H1 (cell line): ENCODE data around the gene SNRNP70. TPM values are rescaled to one million over a fixed set of nuclear protein-coding genes. Genes with fewer than 3 reads are reported as not detected.

Source experiments
- CTCF ChIA-PET: fragments of 300-600 bp; sonication (Branson Sonifier 250); formaldehyde crosslinking; loops from one replicate; lab custom pipeline; 2021; ENCODE audit not compliant: partially characterized antibody; lab: Charles Lee
- POLR2A ChIA-PET: fragments of 300-600 bp; sonication (Branson Sonifier 250); formaldehyde crosslinking; loops from one replicate; lab custom pipeline; 2021; ENCODE audit warnings: inconsistent platforms; ENCODE audit not compliant: partially characterized antibody; lab: Charles Lee
- DNase-seq, 2 experiments: peaks; one replicate each; pipeline versions ENCODE4 v3.0.0 to v3.0.0-alpha.2; 2010 to 2022; ENCODE audit warnings: low spot score in 2 of 2, low read depth in 1 of 2, mixed read lengths in 1 of 2
- FAIRE-seq: peaks from 2 replicates; lab custom pipeline; 2011; peaks lifted over from hg19 to GRCh38; lab: Jason Lieb, UNC
- H2AFZ ChIP-seq: 2 replicates; pipeline ENCODE4 v1.8.1; 2012; ENCODE audit warnings: low read length, inconsistent platforms
- H2AK5ac ChIP-seq: 2 replicates; pipeline ENCODE4 v1.6.1; 2013; ENCODE audit warnings: low read depth, low read length
- H2BK120ac ChIP-seq: replicated peaks from 2 replicates; pipeline ENCODE3; 2013; ENCODE audit warnings: low read depth, low read length, inconsistent platforms
- H2BK12ac ChIP-seq: 2 replicates; pipeline ENCODE4 v1.6.1; 2013; ENCODE audit warnings: low read depth, low read length
- H2BK15ac ChIP-seq: 2 replicates; pipeline ENCODE4 v1.6.1; 2013; ENCODE audit warnings: low read length
- H2BK20ac ChIP-seq: 2 replicates; pipeline ENCODE4 v1.6.1; 2013; ENCODE audit warnings: low read length
- H2BK5ac ChIP-seq: 2 replicates; pipeline ENCODE4 v1.6.1; 2013; ENCODE audit warnings: low read depth, low read length
- H3K14ac ChIP-seq: 2 replicates; pipeline ENCODE4 v1.6.1; 2013; ENCODE audit warnings: inconsistent platforms; ENCODE audit not compliant: insufficient read length
- H3K18ac ChIP-seq: 2 replicates; pipeline ENCODE4 v1.6.1; 2013; ENCODE audit warnings: low read length; ENCODE audit errors: extremely low read depth
- H3K23ac ChIP-seq: 2 replicates; pipeline ENCODE4 v1.6.1; 2013; ENCODE audit warnings: inconsistent platforms; ENCODE audit not compliant: insufficient read length
- H3K23me2 ChIP-seq: 2 replicates; pipeline ENCODE4 v1.6.1; 2013; ENCODE audit warnings: low read depth, low read length
- H3K27ac ChIP-seq: 2 replicates; pipeline ENCODE4 v1.6.1; 2011; ENCODE audit warnings: low read depth, low read length, inconsistent platforms
- H3K27me3 ChIP-seq, 4 experiments: replicated peaks in 1 of 4; 1 replicate in 1 of 4; 2 replicates in 3 of 4; pipeline versions ENCODE4 v1.6.1 to v1.8.1; 2011 to 2013; ENCODE audit warnings: low read length in 3 of 4, mild to moderate bottlenecking in 3 of 4, inconsistent platforms in 2 of 4, mixed read lengths in 2 of 4, moderate library complexity in 1 of 4; ENCODE audit not compliant: control insufficient read depth in 3 of 4, insufficient read depth in 3 of 4; ENCODE audit errors: extremely low read depth in 1 of 4
- H3K36me3 ChIP-seq, 4 experiments: 2 replicates each; pipeline versions ENCODE4 v1.6.1 to v1.8.1; 2011 to 2013; ENCODE audit warnings: mild to moderate bottlenecking in 4 of 4, low read length in 3 of 4, moderate library complexity in 2 of 4, control low read depth in 1 of 4, inconsistent platforms in 1 of 4; ENCODE audit not compliant: insufficient read depth in 4 of 4, control insufficient read depth in 2 of 4
- H3K4ac ChIP-seq: replicated peaks from 2 replicates; pipeline ENCODE3; 2013; ENCODE audit warnings: low read length, low read depth, mixed read lengths, inconsistent platforms; ENCODE audit not compliant: insufficient read length
- H3K4me1 ChIP-seq, 4 experiments: replicated peaks in 1 of 4; 1 replicate in 1 of 4; 2 replicates in 3 of 4; pipeline versions ENCODE4 v1.6.1 to v1.8.1; 2011 to 2013; ENCODE audit warnings: low read length in 3 of 4, inconsistent platforms in 2 of 4, mixed read lengths in 1 of 4; ENCODE audit not compliant: insufficient read depth in 4 of 4, control insufficient read depth in 3 of 4
- H3K4me2 ChIP-seq, 2 experiments: 2 replicates each; pipeline versions ENCODE4 v1.6.1 to v1.8.1; 2011 to 2013; ENCODE audit warnings: low read depth in 2 of 2, low read length in 2 of 2, control low read depth in 1 of 2, inconsistent platforms in 1 of 2, mild to moderate bottlenecking in 1 of 2; ENCODE audit not compliant: insufficient read depth in 1 of 2
- H3K4me3 ChIP-seq, 4 experiments: fragments of 200-600, 300-600 bp in 1 of 4; sonication (generic), shearing (Covaris generic), sonication (Bioruptor Twin) in 1 of 4; 2 replicates each; pipeline versions ENCODE4 v1.5.1 to v1.8.1; 2011 to 2016; ENCODE audit warnings: low read length in 4 of 4, low read depth in 3 of 4, control low read depth in 2 of 4, inconsistent platforms in 2 of 4, mild to moderate bottlenecking in 2 of 4, mixed read lengths in 1 of 4, moderate library complexity in 1 of 4; ENCODE audit not compliant: insufficient read depth in 2 of 4; ENCODE audit errors: extremely low read depth in 1 of 4
- H3K56ac ChIP-seq: replicated peaks from 2 replicates; pipeline ENCODE3; 2013; ENCODE audit warnings: low read depth, mild to moderate bottlenecking, mixed read lengths, low read length, inconsistent platforms; ENCODE audit not compliant: insufficient read length
- H3K79me1 ChIP-seq: 2 replicates; pipeline ENCODE4 v1.6.1; 2013; ENCODE audit warnings: low read depth, low read length, control low read depth
- H3K79me2 ChIP-seq, 2 experiments: 2 replicates each; pipeline versions ENCODE4 v1.6.1 to v1.8.1; 2012 to 2013; ENCODE audit warnings: low read length in 2 of 2, mild to moderate bottlenecking in 2 of 2, inconsistent platforms in 1 of 2; ENCODE audit not compliant: insufficient read depth in 2 of 2, control insufficient read depth in 1 of 2
- H3K9ac ChIP-seq, 4 experiments: replicated peaks in 1 of 4; 1 replicate in 1 of 4; 2 replicates in 3 of 4; pipeline versions ENCODE4 v1.6.1 to v1.8.1; 2011 to 2013; ENCODE audit warnings: low read depth in 3 of 4, low read length in 3 of 4, control low read depth in 2 of 4, mild to moderate bottlenecking in 2 of 4, moderate library complexity in 2 of 4, inconsistent platforms in 1 of 4; ENCODE audit errors: extremely low read depth in 1 of 4
- H3K9me3 ChIP-seq, 2 experiments: 2 replicates each; pipeline versions ENCODE4 v1.6.1 to v1.8.1; 2012 to 2013; ENCODE audit warnings: mild to moderate bottlenecking in 2 of 2, moderate library complexity in 2 of 2, control low read depth in 1 of 2, inconsistent platforms in 1 of 2, low read depth in 1 of 2, low read length in 1 of 2, mixed read lengths in 1 of 2; ENCODE audit not compliant: insufficient read depth in 2 of 2
- H4K20me1 ChIP-seq, 2 experiments: replicated peaks in 1 of 2; 2 replicates each; pipeline versions ENCODE3 to v1.8.1; 2011 to 2013; ENCODE audit warnings: inconsistent platforms in 2 of 2, low read length in 2 of 2, mild to moderate bottlenecking in 1 of 2; ENCODE audit not compliant: insufficient read depth in 2 of 2, control insufficient read depth in 1 of 2
- H4K5ac ChIP-seq: 2 replicates; pipeline ENCODE4 v1.6.1; 2013; ENCODE audit warnings: low read length, low read depth, mixed read lengths, inconsistent platforms; ENCODE audit not compliant: insufficient read length
- H4K8ac ChIP-seq: 2 replicates; pipeline ENCODE4 v1.8.0; 2013; ENCODE audit warnings: mild to moderate bottlenecking, moderate library complexity, low read length, inconsistent platforms; ENCODE audit not compliant: insufficient read depth; ENCODE audit errors: extremely low read depth
- H4K91ac ChIP-seq: replicated peaks from 2 replicates; pipeline ENCODE3; 2013; ENCODE audit warnings: low read length, mixed read lengths, inconsistent platforms; ENCODE audit not compliant: insufficient read length
- CBX8 ChIP-seq: fragments of 300-800, 300-1000 bp; sonication (generic); IDR thresholded peaks from 2 replicates; pipeline ENCODE4 v1.7.1; 2016; ENCODE audit warnings: low read depth, low read length, borderline replicate concordance
- CHD2 ChIP-seq: IDR thresholded peaks from 2 replicates; pipeline ENCODE4 v1.6.1; 2012; ENCODE audit warnings: low read length, improper control_type of control experiment
- CREB1 ChIP-seq: IDR thresholded peaks from 2 replicates; pipeline ENCODE4 v1.6.1; 2012; ENCODE audit warnings: inconsistent platforms
- EP300 ChIP-seq, 2 experiments: IDR thresholded peaks; 1 replicate in 1 of 2; 2 replicates in 1 of 2; pipeline ENCODE4 v1.6.1; 2011 to 2012; ENCODE audit warnings: low read depth in 2 of 2, low read length in 2 of 2, mild to moderate bottlenecking in 2 of 2, borderline replicate concordance in 1 of 2, inconsistent platforms in 1 of 2, moderate library complexity in 1 of 2
- GABPA ChIP-seq: IDR thresholded peaks from 2 replicates; pipeline ENCODE4 v1.6.1; 2011; ENCODE audit warnings: mild to moderate bottlenecking, low read length, moderate library complexity, borderline replicate concordance; ENCODE audit not compliant: insufficient read depth
- KDM4A ChIP-seq: IDR thresholded peaks from one replicate; pipeline ENCODE4 v1.7.1; 2012; ENCODE audit warnings: low read depth, mild to moderate bottlenecking, moderate library complexity, low read length, inconsistent platforms; ENCODE audit not compliant: severe bottlenecking
- POLR2AphosphoS5 ChIP-seq: IDR thresholded peaks from 2 replicates; pipeline ENCODE4 v1.6.1; 2011; ENCODE audit warnings: low read depth, low read length
- RNF2 ChIP-seq: fragments of 200-900, 300-1000 bp; sonication (generic); IDR thresholded peaks from 2 replicates; pipeline ENCODE4 v1.7.1; 2016; ENCODE audit warnings: borderline replicate concordance, low read depth, mild to moderate bottlenecking, antibody characterized with exemption, low read length; ENCODE audit not compliant: poor library complexity, severe bottlenecking; ENCODE audit errors: missing control alignments
- SAP30 ChIP-seq: fragments of 300-600 bp; sonication (generic); IDR thresholded peaks from 2 replicates; pipeline ENCODE4 v1.7.1; 2012; ENCODE audit warnings: low read length, moderate library complexity, mild to moderate bottlenecking, inconsistent platforms; ENCODE audit not compliant: insufficient read depth, insufficient replicate concordance
- SP1 ChIP-seq: IDR thresholded peaks from 2 replicates; pipeline ENCODE4 v1.6.1; 2011; ENCODE audit warnings: low read depth, low read length
- TAF7 ChIP-seq: optimal IDR thresholded peaks from 2 replicates; pipeline ENCODE3; 2011; ENCODE audit warnings: low read depth, mild to moderate bottlenecking, inconsistent platforms, low read length, moderate library complexity, borderline replicate concordance
- WGBS, 2 experiments: shearing (Covaris generic) in 1 of 2; methylation state at CpG; one replicate each; pipeline versions ENCODE4 v1.1.6 to v1.1.7; 2013 to 2015; ENCODE audit warnings: low lambda C conversion rate in 2 of 2, mixed read lengths in 2 of 2, inconsistent platforms in 1 of 2, low coverage in 1 of 2, missing lambda C conversion rate in 1 of 2; ENCODE audit not compliant: insufficient replicate concordance in 2 of 2, insufficient coverage in 1 of 2, insufficient read length in 1 of 2; ENCODE audit errors: extremely low coverage in 1 of 2, missing lambda C conversion rate in 1 of 2; 5-methylcytosine and 5-hydroxymethylcytosine counted together
- polyA plus RNA-seq, 7 experiments: library from polyadenylated mRNA; depleted of rRNA in 3 of 7; stranded (reverse) in 5 of 7; unstranded in 2 of 7; fragments of >200 nt in 5 of 7; fragments of 200-250 nt in 2 of 7; gene quantifications; 1 replicate in 5 of 7; 2 replicates in 1 of 7; 4 replicates in 1 of 7; pipeline versions ENCODE4 v1.2.1 to v1.2.3, GENCODE V29; 2011 to 2013; ENCODE audit warnings: missing spikeins in 2 of 7, mixed read lengths in 2 of 7
- total RNA-seq: library from RNA; stranded (reverse); fragmentation: NEBNext Ultra II Directional; extraction: Animal tissue kit (Norgen Biotek cat#: 25700); gene quantifications from 2 replicates; pipeline ENCODE4 v1.2.1, GENCODE V29; 2021

Gene SNRNP70
- total and polyA plus RNA-seq, 2 of the 8 experiments (the other 6 are each of a cell fraction or from before 2014, with no cell fraction given), result 231 to 235 TPM

- H3K36me3 ChIP-seq, result no peaks in the 10 kb centered on the region
- H3K23ac ChIP-seq, result no peak overlapping the region
- no peak overlapping the region for H2BK20ac ChIP-seq
- H3K4me2 ChIP-seq, result peak overlapping the region in 1 of 2 experiments; percentile 86; a peak in 1 of 4 replicates
- no peak overlapping the region for H3K27ac ChIP-seq
- no peak overlapping the region for H4K91ac ChIP-seq
- H3K9ac ChIP-seq, result no peak overlapping the region
- no peaks in the 10 kb centered on the region for H3K9me3 ChIP-seq
- H2AK5ac ChIP-seq, result no peak overlapping the region
- H2BK120ac ChIP-seq, result no peak overlapping the region
- POLR2A ChIA-PET, result interaction anchor here (1.2 to 2.3 kb wide), 11 partner anchors 9 to 87 kb away, joined by 3 to 24 read pairs (median 4); no protein-coding TSS in a partner anchor
- H3K56ac ChIP-seq, result no peak overlapping the region
- no peak overlapping the region for H2AFZ ChIP-seq
- peaks cover 0 to 8% (median 6%) of the 10 kb centered on the region in 4 experiments; a peak in 4 of 7 replicates for H3K4me1 ChIP-seq
- H3K79me1 ChIP-seq, result no peaks in the 10 kb centered on the region; the same call in 1 of the 2 replicates
- CTCF ChIA-PET, result interaction anchor here (0.6 to 3.0 kb wide), 16 partner anchors 8 to 1116 kb away, joined by 3 to 11 read pairs (median 4); no protein-coding TSS in a partner anchor
- no peak overlapping the region for H3K18ac ChIP-seq
- H2BK15ac ChIP-seq, result no peak overlapping the region
- no peak overlapping the region for H2BK12ac ChIP-seq
- H3K4me3 ChIP-seq, result no peak overlapping the region
- peaks cover 8 to 19% (median 17%) of the 10 kb centered on the region in 4 experiments for H3K27me3 ChIP-seq
- peaks cover 0 to 9% of the 10 kb centered on the region in 2 experiments for H4K20me1 ChIP-seq
- H4K5ac ChIP-seq, result no peak overlapping the region
- no peaks in the 10 kb centered on the region for H3K79me2 ChIP-seq
- no peak overlapping the region for H2BK5ac ChIP-seq
- WGBS, 2 experiments, result 86% methylated on average over 2 of the region's 2 CpGs; no CpG with 5 or more reads in 1 of the 2 experiments
- no peak overlapping the region for H3K14ac ChIP-seq
- DNase-seq, result no peak
- peaks cover 11% of the 10 kb centered on the region; the same call in 1 of the 2 replicates for H3K23me2 ChIP-seq
- no peak for FAIRE-seq
- no peak overlapping the region for H3K4ac ChIP-seq
- no peak overlapping the region for H4K8ac ChIP-seq
- TF ChIP-seq SAP30 (no peak), CHD2 (no peak), GABPA (no peak), EP300 (IDR thresholded peaks at IDR 0.05; ENCODE audit: borderline replicate concordance in 1 of 2, low read depth in 2 of 2, low read length in 2 of 2) (no peak), TAF7 (no peak), RNF2 (no peak), POLR2AphosphoS5 (no peak), CREB1 (no peak), SP1 (no peak), KDM4A (no peak), CBX8 (no peak)
These were observed 35.6 kb downstream of the SNRNP70 start for GRCh38 chr19:49120868-49121267.
